NCI-H510A treated with DMSO at 0.1 percent for 48 hours (cell line): ENCODE results near the gene PCBP3.
"Not testable (repeated sequence)": the region's sequence is repeated elsewhere in the genome, so short reads cannot be mapped to it uniquely, and the experiment has no call there.

Experiments
- DNase-seq: peaks from one replicate; lab custom pipeline; 2025; lab: John Stamatoyannopoulos, UW

Gene PCBP3

DNA sequence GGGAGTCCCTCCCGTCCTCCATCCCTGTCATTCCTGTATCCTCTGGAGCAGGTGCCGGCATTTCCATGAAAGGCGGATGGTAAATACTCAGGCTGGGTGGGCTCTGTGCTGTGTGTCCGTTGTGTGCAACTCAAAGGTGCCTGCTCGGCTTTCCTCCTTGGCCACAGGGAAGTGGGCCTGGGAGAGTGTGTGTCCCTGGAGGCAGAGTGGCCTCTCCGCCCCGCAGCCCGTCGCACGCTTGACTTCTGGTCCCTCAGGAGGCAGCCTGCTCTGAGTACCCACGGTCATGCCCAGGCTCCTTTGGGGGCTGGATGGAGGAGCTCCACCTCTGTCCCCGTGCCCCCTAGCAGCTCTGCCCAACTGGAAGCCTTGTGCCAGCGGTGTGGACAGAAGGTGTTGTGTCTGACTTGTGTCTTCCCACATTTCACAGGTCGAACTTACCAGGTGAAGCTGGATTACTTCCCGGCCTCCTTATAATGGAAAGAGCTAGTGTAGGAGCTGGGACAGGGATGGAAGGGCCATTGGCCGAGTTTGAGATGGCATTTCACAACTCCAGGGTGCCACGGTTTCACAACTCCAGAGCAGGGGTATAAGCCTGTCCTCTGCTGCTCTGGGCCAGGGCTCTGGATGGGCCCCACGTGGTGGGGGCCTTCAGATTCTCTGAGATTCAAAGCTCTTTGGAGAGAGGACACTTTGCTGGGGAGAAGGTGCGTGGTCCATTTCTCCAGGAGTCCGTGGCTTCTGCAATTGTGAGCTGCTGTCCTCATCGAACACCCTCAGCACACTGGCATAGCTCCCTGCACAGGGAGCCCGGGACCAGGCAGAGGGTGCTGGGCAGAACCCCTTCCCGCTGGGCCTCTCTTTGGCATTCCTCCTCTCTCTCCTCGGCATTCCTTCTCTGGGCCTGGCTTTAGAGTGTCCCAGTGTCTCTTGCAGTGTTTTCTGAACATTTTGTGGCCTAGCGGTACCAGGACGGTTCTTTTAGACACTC is 185.3 kb downstream of the PCBP3 start:
- no peak for DNase-seq

GRCh38 chr21:45829668-45830067 is 186.1 kb downstream of the PCBP3 start:
- no peak for DNase-seq

DNA sequence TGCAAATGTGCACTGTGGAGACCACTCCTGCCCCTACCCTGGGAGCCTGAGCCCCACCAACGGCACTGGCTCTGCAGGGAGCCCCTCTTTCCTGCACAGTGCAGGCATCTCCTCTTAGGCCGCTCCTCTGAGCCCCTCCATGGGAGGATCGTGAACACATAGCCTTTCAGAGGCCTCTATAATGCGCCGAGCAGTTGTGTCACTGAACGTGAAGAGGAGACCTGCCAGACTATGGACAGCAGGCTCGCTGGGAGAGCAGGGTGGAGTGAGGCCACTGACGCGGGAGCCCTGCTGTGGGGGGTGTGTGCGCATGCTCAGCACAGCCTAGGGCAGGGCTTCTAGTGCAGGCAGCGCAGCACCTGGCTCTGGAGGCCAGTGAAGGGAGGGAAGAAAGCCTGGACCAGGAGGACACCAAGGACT is 186.7 kb downstream of the PCBP3 start:
- peak; percentile 23 for DNase-seq

DNA sequence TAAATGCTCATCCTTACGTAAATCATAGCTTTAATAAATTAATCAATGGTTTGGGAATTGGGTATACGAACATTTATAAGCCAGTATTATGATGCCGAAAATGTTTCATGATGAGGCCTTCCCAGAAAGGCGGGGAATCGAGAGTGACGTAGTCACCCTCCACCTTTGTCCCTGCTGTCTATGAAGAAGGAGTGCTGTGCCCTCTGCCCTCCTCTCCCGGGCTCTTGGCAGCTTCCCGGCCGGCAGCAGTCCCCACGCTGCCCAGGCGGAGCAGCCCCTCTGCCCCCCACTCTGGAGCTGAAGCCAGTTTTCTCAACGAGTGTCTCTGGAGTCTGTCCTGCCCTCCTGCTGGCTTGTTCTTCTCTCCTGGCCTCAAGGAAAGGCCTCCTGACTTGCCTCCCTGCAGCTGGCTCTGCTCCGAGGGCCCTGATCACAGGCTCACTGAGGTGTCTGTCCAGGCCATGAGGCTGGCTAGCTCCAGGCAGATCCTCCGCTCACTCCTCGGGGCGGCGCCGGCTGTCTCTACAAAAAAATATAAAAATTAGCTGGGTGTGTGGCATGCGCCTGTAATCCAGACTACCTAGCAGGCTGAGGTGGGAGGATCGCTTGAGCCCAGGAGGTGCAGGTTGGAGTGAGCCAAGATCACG is 187.3 kb downstream of the PCBP3 start:
- DNase-seq: no peak

DNA sequence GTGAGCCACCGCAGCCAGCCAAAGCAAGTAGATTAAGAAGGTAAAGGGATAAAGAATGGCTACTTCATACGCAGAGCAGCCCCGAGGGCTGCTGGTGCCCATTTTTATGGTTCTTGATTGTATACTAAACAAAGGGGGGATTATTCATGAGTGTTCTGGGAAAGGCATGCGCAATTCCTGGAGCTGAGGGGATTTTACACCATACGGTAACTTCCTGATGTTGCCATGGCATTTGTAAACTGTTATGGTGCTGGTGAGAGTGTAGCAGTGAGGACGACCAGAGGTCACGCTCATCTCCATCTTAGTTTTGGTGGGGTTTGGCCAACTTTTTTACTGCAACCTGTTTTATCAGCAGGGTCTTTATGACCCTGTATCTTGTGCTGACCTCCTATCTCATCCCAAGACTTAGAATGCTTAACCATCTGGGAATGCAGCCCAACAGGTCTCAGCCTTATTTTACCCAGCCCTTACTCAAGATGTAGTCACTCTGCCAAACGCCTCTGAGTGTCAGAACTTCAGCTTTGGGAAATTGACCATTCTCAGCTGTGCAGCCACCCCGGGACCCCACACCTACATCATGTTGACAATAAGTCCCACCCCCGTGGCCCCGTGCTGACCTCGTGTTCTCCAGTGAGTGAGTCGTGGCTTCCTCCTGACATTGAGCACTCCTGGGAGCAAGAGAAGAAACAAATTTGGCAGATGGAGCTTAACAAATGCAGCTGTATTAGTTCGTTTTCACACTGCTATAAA is 188.6 kb downstream of the PCBP3 start:
- DNase-seq: no peak

DNA sequence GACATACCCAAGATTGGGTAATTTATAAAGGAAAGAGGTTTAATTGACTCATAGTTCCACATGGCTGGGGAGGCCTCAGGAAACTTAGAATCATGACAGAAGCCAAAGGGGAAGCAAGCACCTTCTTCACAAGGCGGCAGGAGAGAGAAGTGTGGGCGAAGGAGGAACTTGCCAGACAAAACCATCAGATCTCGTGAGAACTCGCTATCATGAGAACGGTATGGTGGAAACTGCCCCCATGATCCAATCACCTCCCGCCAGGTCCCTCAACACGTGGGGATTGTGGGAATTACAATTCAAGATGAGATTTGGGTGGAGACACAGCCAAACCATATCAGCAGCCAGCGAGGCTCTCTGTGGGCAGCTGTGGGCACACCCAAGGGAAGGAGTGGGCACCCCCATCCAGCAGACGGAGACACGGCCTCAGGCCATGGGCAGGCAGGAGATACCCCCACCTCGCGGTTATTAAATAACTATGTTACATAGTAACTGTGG is 189.3 kb downstream of the PCBP3 start:
- not testable (repeated sequence) for DNase-seq

DNA sequence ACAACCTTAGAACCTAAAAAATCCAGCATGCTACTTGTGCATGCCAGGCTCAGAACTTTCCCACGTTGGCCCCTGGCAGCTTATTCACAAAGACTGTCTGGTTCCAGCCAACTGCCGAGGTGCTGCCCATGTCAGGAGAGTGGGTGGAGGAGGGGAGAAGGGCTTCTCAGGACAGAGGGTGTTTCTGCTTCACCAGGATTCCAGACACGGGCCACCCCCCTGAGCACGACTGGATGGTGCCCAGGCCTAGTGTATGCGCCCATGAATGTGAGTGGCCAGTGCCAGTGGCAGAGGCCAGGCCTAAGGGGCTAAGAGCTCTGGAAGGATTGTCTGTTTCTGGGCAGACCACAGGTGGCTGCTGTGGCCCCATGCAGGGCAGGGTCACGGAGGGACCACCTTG is 189.9 kb downstream of the PCBP3 start:
- DNase-seq: no peak

DNA sequence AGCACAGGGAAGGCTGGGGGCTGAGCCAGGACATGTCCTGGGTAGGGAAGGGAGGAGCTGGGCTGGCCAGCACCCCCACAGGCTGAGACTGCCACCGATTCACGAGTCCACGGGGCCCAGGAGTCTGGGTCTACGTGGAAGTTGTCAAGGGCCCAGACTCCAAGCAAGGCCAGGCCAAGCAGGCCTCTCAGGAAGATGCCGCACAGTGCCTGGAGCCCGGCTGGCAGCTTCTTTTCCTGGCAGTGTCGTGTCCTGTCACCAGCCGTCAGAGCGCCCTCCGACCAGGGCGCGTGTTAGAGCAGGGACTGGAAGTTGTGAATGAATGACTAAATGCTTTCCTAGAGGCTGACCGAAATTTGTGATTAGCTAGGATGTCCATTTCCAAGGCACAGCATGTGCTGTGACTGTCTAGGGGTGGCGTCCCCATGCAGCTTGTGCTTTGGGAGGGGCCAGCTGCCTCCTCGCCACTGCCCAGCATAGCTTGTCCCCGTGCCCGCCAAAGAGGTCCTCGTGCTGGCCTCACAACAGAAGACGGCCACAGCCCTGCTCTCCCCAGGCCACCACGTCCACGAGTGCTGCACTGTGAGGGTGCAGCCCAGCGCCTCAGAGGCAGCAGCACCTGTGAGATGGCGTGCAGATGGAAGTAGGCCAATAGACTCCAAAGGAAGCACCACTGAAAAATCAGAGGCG is 190.6 kb downstream of the PCBP3 start:
- DNase-seq: no peak

DNA sequence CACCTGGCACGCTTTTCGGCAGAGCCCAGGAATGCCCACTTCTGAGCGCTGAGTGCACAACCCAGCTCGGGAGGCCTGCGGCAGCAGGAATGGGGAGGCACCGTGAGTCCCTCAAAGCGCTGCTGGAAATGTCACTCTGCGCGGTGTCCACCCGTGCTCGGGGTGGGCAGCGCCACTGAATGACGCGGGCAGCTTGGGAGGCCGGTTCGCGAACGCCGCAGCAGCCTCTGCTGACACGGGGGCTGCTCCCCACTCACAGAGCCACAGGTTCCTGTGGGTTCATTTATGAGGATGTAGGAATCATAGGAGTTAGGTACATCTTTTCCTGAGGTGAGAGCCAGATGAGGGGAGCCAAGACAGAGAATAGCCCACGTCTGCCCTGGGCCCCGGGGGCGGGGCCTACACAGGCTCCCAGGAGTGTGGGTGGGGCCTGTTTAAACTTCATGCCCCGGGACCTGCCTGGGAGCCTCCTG is 191.3 kb downstream of the PCBP3 start:
- DNase-seq: no peak

- DNase-seq: no peak
Measured at GRCh38 chr21:45835301-45836267, 192.1 kb downstream of the PCBP3 start.

GRCh38 chr21:45836268-45836655 is 192.7 kb downstream of the PCBP3 start:
- DNase-seq: no peak

- DNase-seq: no peak
Measured at GRCh38 chr21:45836694-45837670, 193.5 kb downstream of the PCBP3 start.

GRCh38 chr21:45837936-45838335 is 194.4 kb downstream of the PCBP3 start:
- DNase-seq: no peak

DNA sequence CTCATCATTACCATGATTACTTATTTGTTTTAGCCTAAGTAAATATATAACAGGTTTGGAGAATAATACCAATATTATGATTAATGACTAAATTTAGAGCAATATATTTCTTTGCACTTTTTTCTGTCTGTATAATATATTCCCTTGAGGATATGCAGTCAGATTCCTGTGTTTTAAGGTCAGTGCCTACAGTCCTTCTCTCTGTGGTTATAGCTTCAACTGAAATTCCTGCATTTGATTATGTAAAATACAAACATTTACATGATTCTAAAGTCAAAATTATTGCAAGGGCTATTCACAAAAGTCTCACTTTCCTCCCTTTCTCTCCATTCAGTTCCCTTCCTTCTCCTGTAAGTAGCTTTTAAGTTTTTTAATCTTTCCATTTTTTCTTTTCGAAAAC is 195.1 kb downstream of the PCBP3 start:
- no peak for DNase-seq

DNA sequence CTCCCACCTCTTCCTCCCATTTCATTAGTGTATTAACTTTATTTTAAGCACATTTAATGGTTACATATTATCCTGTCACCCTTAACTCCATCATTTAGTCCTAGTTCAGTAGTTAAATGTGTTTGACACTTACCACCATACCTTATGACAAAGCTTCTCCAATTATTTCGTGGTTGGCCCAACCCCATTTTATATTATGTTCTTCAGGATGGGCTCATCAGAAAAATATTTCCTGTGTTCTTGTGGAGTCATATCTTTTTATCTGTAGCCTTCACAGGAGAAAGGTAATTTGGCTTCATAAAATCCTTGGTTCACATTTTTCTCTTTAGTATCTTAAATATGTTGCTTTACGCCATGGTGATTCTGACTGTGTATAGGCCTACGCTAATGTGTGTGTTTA is 195.7 kb downstream of the PCBP3 start:
- no peak for DNase-seq

GRCh38 chr21:45841033-45841432 is 197.5 kb downstream of the PCBP3 start:
- DNase-seq: no peak

- no peak for DNase-seq
Measured at GRCh38 chr21:45843426-45843825, 199.9 kb downstream of the PCBP3 start.

- no peak for DNase-seq
Measured at GRCh38 chr21:45844181-45844580, 200.7 kb downstream of the PCBP3 start.

DNA sequence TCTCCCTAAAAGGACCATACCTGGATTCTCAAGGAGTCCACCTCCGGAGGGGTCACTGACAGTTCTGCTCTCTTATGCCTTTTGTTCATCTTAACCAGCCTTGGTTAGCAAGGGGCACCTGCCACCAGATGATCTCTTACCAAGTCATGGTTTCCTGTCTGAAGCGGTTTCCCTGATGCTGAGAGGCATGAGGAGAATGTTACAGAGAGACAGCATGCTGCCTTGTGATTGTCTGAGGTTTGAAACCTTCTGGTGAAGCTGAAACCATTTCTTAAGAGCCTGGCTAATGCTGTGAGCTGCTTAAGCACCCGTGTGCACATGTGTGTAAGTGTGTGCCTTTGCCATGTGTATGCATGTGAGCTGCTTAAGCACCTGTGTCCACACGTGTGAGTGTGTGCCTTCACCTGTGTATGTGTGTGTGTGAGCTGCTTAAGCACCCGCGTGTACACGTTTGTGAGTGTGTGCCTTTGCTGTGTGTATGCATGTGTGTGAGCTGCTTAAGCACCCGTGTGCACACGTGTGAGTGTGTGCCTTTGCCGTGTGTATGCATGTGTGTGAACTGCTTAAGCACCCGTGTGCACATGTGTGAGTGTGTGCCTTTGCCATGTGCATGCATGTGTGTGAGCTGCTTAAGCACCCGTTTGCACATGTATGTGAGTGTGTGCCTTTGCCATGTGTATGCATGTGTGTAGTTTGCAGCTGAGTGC is 201.7 kb downstream of the PCBP3 start:
- no peak for DNase-seq
